GM12865 (cell line): ENCODE data around the gene RMI2.
A peak's percentile ranks its signal among the peaks of the same experiment; 100 is the strongest.

Experiments
- DNase-seq: peaks from one replicate; pipeline ENCODE4 v3.0.0; 2010; ENCODE audit warnings: low read depth
- H3K4me3 ChIP-seq: 2 replicates; pipeline ENCODE4 v1.5.1; 2011; ENCODE audit warnings: mild to moderate bottlenecking, low read depth, low read length, control low read depth
- TF ChIP-seq, protein P1 (sequence below): IDR thresholded peaks from 2 replicates; pipeline ENCODE4 v1.5.1; 2011; ENCODE audit warnings: low read length, control low read depth, low read depth, inconsistent platforms; ENCODE audit not compliant: insufficient read depth; ENCODE audit errors: missing control alignments

RMI2 gene

GRCh38 chr16:11310997-11311561 is 34.2 kb upstream of the RMI2 start:
- TF ChIP-seq, protein P1, sequence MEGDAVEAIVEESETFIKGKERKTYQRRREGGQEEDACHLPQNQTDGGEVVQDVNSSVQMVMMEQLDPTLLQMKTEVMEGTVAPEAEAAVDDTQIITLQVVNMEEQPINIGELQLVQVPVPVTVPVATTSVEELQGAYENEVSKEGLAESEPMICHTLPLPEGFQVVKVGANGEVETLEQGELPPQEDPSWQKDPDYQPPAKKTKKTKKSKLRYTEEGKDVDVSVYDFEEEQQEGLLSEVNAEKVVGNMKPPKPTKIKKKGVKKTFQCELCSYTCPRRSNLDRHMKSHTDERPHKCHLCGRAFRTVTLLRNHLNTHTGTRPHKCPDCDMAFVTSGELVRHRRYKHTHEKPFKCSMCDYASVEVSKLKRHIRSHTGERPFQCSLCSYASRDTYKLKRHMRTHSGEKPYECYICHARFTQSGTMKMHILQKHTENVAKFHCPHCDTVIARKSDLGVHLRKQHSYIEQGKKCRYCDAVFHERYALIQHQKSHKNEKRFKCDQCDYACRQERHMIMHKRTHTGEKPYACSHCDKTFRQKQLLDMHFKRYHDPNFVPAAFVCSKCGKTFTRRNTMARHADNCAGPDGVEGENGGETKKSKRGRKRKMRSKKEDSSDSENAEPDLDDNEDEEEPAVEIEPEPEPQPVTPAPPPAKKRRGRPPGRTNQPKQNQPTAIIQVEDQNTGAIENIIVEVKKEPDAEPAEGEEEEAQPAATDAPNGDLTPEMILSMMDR, result no peak
- peak overlapping the region; percentile 5; the same call in 1 of the 2 replicates for H3K4me3 ChIP-seq
- DNase-seq, result peak; percentile 93

- TF ChIP-seq, protein P1, result no peak
- no peak for DNase-seq
- no peak overlapping the region for H3K4me3 ChIP-seq
Observed at GRCh38 chr16:11312718-11313492, 32.4 kb upstream of the RMI2 start.

GRCh38 chr16:11313493-11314308 is 31.6 kb upstream of the RMI2 start:
- DNase-seq, result no peak
- H3K4me3 ChIP-seq, result no peak overlapping the region
- TF ChIP-seq, protein P1, result no peak

DNA sequence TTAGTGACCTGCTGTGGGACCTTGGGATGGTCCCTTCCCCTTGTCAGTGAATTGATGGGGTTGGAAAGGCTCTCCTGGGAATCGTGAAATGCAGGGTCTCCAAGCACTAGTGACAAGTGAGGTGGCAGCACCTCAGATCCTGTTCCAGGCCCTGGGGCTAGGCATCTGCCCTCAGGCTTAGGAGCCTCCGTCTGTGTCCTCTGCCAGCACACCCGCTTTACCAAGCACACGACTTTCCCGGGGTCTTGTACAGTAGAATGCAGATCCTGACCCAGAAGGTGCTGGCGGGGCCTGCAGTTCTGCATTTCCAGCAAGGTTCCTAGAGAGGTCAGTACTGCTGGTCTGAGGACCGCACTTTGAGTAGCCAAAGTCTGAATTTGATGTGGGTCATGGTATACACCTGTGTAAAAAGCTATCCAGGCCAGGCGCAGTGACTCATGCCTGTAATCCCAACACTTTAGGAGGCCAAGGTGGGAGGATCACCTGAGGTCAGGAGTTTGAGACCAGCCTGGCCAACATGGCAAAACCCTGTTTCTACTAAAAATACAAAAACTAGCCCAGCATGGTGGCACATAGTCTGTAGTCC is 30.9 kb upstream of the RMI2 start:
- no peak overlapping the region for H3K4me3 ChIP-seq
- TF ChIP-seq, protein P1, result no peak
- DNase-seq, result no peak

GRCh38 chr16:11315510-11315909 is 29.7 kb upstream of the RMI2 start:
- no peak overlapping the region for H3K4me3 ChIP-seq
- no peak for DNase-seq
- TF ChIP-seq, protein P1, result no peak

DNA sequence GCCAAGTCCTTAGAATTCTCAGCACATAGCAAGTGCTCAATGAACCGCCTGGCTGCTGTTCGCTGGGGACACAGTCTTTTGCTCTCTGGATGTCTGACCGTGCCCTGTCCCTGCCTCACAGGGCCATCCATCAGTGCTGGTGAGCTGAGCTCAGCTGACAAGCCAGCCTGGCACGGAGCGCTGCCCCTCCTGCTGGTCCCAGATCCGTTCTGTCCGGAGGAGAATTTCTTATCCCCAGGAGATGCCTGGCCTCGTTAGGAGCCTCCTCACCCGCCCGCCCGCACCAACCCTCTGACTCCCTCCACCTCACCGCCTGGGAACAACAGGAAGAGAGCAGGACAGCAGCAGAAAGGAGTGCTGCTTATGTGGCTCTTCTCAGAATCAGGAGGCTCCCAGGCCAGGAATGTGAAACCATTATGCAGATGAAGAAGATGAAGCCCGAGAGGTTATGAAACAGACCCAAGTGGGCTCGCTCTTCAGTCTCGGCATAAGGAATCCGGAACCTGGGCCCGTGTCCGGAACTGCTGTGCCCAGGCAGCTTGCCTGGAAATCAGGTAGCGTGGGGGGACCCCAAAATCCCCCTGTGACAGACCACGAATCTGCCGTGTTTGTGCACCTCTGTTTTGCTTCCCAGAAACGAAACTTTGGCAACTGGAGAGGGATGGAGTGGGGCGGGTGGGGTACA is 28.8 kb upstream of the RMI2 start:
- no peak for DNase-seq
- TF ChIP-seq, protein P1, result no peak
- no peak overlapping the region for H3K4me3 ChIP-seq
